ENCODE results near the gene NISCH.

Gene NISCH

GRCh38 chr3:52512727-52513126 is 57.3 kb downstream of the NISCH start:
- no peak overlapping the region for H3K4me3 ChIP-seq (replicated peaks; ENCODE audit: insufficient read depth, low read length)
- no peaks in the 10 kb centered on the region for H3K27me3 ChIP-seq (ENCODE audit: insufficient read depth, poor library complexity, severe bottlenecking)
- DNase-seq (ENCODE audit: low read depth in 1 of 2, low spot score in 1 of 2), result no peak
- no peak for TF ChIP-seq GABPA (IDR thresholded peaks at IDR 0.05; ENCODE audit: low read depth)
- no peak for TF ChIP-seq REST (IDR thresholded peaks at IDR 0.05; ENCODE audit: insufficient replicate concordance, low read depth)
- TF ChIP-seq CTCF (IDR thresholded peaks at IDR 0.05; ENCODE audit: insufficient read depth, low read length), result no peak
- no peak overlapping the region for H3K27ac ChIP-seq (replicated peaks)

- TF ChIP-seq SPI1 (IDR thresholded peaks at IDR 0.05; ENCODE audit: borderline replicate concordance, low read depth) (no peak), POLR2AphosphoS5 (IDR thresholded peaks at IDR 0.05; ENCODE audit: low read depth) (no peak), GABPA (IDR thresholded peaks at IDR 0.05; ENCODE audit: low read depth) (no peak), REST (IDR thresholded peaks at IDR 0.05; ENCODE audit: insufficient replicate concordance, low read depth) (no peak), CTCF (IDR thresholded peaks at IDR 0.05; ENCODE audit: insufficient read depth, low read length) (no peak)
- Histone ChIP-seq H3K27me3 (ENCODE audit: insufficient read depth, poor library complexity, severe bottlenecking) (no peaks in the 10 kb centered on the region), H3K4me3 (replicated peaks; ENCODE audit: insufficient read depth, low read length) (no peak overlapping the region), H3K27ac (replicated peaks) (no peak overlapping the region)
- no peak for DNase-seq (ENCODE audit: low read depth in 1 of 2, low spot score in 1 of 2)
These were observed 57.9 kb downstream of the NISCH start for GRCh38 chr3:52513281-52513680.

GRCh38 chr3:52514576-52514975 is 59.2 kb downstream of the NISCH start:
- DNase-seq (ENCODE audit: low read depth in 1 of 2, low spot score in 1 of 2), result no peak
- no peak overlapping the region for H3K27ac ChIP-seq (replicated peaks)
- no peaks in the 10 kb centered on the region for H3K27me3 ChIP-seq (ENCODE audit: insufficient read depth, poor library complexity, severe bottlenecking)
- H3K4me3 ChIP-seq (replicated peaks; ENCODE audit: insufficient read depth, low read length), result no peak overlapping the region
- TF ChIP-seq POLR2AphosphoS5 (IDR thresholded peaks at IDR 0.05; ENCODE audit: low read depth) (no peak), REST (IDR thresholded peaks at IDR 0.05; ENCODE audit: insufficient replicate concordance, low read depth) (no peak), SPI1 (IDR thresholded peaks at IDR 0.05; ENCODE audit: borderline replicate concordance, low read depth) (no peak), CTCF (IDR thresholded peaks at IDR 0.05; ENCODE audit: insufficient read depth, low read length) (no peak), GABPA (IDR thresholded peaks at IDR 0.05; ENCODE audit: low read depth) (no peak)

All from HL-60 (cell line).